Liver (tissue), 3 donors: Measurements from ENCODE around the gene RPTOR.

Source experiments
- CTCF ChIP-seq: fragments of 150-350 bp; IDR thresholded peaks from 2 replicates; pipeline ENCODE4 v1.5.1; 2017; ENCODE audit warnings: improper control_type of control experiment, low read depth, low read length; ENCODE audit not compliant: missing input control
- JUND ChIP-seq, 2 donors: IDR thresholded peaks; 2 replicates each; pipeline ENCODE4 v1.6.1; 2016; ENCODE audit warnings: antibody characterized with exemption in 2 of 2
- YY1 ChIP-seq: IDR thresholded peaks from 2 replicates; pipeline ENCODE4 v1.6.1; 2016; ENCODE audit warnings: antibody characterized with exemption, mild to moderate bottlenecking
- TF ChIP-seq, protein P1 (sequence below): IDR thresholded peaks from 2 replicates; pipeline ENCODE4 v1.6.1; 2016; ENCODE audit warnings: antibody characterized with exemption, mild to moderate bottlenecking
- donor health status: healthy.
- donor health status: healthy.

DNA sequence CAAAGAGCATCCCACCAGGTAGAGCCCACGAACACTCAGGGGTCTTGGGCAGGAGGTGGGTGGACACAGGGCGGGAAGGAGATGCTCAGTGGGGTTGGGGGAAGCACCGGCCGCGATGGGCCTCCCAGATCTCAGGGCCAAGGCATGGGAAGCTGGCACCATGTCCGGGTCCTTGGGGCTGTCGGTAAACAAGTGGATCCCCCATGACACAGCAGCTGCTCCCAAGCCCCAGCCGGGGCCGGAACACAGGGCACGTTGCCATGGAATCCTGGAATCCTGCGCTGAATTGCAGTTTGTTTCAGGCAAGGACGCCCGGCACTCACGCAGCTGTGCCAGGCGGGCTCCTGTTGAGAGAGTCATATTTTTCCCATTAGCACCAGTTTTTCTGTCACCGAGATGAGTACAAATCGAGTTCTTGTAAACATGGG is 424.0 kb downstream of the RPTOR start:
- TF ChIP-seq CTCF: no peak
- TF ChIP-seq YY1: no peak
- TF ChIP-seq JUND (IDR thresholded peaks at IDR 0.05): no peak
- TF ChIP-seq, protein P1, sequence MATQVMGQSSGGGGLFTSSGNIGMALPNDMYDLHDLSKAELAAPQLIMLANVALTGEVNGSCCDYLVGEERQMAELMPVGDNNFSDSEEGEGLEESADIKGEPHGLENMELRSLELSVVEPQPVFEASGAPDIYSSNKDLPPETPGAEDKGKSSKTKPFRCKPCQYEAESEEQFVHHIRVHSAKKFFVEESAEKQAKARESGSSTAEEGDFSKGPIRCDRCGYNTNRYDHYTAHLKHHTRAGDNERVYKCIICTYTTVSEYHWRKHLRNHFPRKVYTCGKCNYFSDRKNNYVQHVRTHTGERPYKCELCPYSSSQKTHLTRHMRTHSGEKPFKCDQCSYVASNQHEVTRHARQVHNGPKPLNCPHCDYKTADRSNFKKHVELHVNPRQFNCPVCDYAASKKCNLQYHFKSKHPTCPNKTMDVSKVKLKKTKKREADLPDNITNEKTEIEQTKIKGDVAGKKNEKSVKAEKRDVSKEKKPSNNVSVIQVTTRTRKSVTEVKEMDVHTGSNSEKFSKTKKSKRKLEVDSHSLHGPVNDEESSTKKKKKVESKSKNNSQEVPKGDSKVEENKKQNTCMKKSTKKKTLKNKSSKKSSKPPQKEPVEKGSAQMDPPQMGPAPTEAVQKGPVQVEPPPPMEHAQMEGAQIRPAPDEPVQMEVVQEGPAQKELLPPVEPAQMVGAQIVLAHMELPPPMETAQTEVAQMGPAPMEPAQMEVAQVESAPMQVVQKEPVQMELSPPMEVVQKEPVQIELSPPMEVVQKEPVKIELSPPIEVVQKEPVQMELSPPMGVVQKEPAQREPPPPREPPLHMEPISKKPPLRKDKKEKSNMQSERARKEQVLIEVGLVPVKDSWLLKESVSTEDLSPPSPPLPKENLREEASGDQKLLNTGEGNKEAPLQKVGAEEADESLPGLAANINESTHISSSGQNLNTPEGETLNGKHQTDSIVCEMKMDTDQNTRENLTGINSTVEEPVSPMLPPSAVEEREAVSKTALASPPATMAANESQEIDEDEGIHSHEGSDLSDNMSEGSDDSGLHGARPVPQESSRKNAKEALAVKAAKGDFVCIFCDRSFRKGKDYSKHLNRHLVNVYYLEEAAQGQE: no peak
